Dermis microvascular lymphatic vessel endothelial cell (primary cell): ENCODE measurements around the gene PSMC1. TPM values are rescaled to one million over a fixed set of nuclear protein-coding genes. Genes with fewer than 3 reads are reported as not detected.
"Not testable (repeated sequence)": the region's sequence is repeated elsewhere in the genome, so short reads cannot be mapped to it uniquely, and the experiment has no call there.

Experiments
- DNase-seq, 2 donors: peaks; one replicate each; pipeline versions ENCODE4 v3.0.0 to v3.0.0-alpha.2; 2010; ENCODE audit warnings: low read depth in 2 of 2
- total RNA-seq: library from RNA; depleted of rRNA; stranded (reverse); fragments of >200 nt; gene quantifications from 2 replicates; pipeline ENCODE4 v1.2.1, GENCODE V29; 2014

PSMC1 gene
- 75.9 and 84.2 TPM in 2 replicates for total RNA-seq

- peak; percentile 88 to 94 for DNase-seq
These were observed at the start of gene PSMC1 for GRCh38 chr14:90256354-90257131. PSMC1 (plus strand) TSS chr14:90256553; CDS start chr14:90256598, 45 bp downstream.

- DNase-seq = no peak
These were observed 43.1 kb upstream of the PSMC1 start for GRCh38 chr14:90213099-90213748.

- no peak for DNase-seq
These were observed 27.9 kb upstream of the PSMC1 start for GRCh38 chr14:90228478-90228877.

- not testable (repeated sequence) for DNase-seq
These were observed 26.4 kb upstream of the PSMC1 start for GRCh38 chr14:90229942-90230341.

GRCh38 chr14:90235179-90235976 is 21.0 kb upstream of the PSMC1 start:
- peak in 1 of 2 donors; percentile 70 for DNase-seq

- DNase-seq = peak in 1 of 2 donors; percentile 23
These were observed 17.2 kb upstream of the PSMC1 start for GRCh38 chr14:90239139-90239538.

- DNase-seq = no peak
These were observed 13.9 kb upstream of the PSMC1 start for GRCh38 chr14:90242444-90242843.

GRCh38 chr14:90246936-90247335 is 9.4 kb upstream of the PSMC1 start:
- no peak for DNase-seq

- not testable (repeated sequence) for DNase-seq
These were observed 8.9 kb upstream of the PSMC1 start for GRCh38 chr14:90247441-90247840.

GRCh38 chr14:90248594-90248993 is 7.8 kb upstream of the PSMC1 start:
- DNase-seq = no peak

GRCh38 chr14:90253826-90254225 is 2.5 kb upstream of the PSMC1 start:
- no peak for DNase-seq

GRCh38 chr14:90255871-90256270 is 482 bp upstream of the PSMC1 start:
- DNase-seq = no peak

GRCh38 chr14:90263748-90264449 is 7.5 kb downstream of the PSMC1 start:
- DNase-seq = no peak

GRCh38 chr14:90266441-90267154 is 10.2 kb downstream of the PSMC1 start:
- no peak for DNase-seq

- DNase-seq = no peak
These were observed 12.1 kb downstream of the PSMC1 start for GRCh38 chr14:90268420-90268819.

GRCh38 chr14:90272523-90272922 is 16.2 kb downstream of the PSMC1 start:
- DNase-seq = peak; percentile 55

GRCh38 chr14:90273532-90273931 is 17.2 kb downstream of the PSMC1 start:
- peak in 1 of 2 donors; percentile 45 for DNase-seq

GRCh38 chr14:90274019-90274418 is 17.7 kb downstream of the PSMC1 start:
- DNase-seq = no peak

- peak in 1 of 2 donors; percentile 91 for DNase-seq
These were observed 18.6 kb downstream of the PSMC1 start for GRCh38 chr14:90274808-90275457.

- no peak for DNase-seq
These were observed 19.1 kb downstream of the PSMC1 start for GRCh38 chr14:90275458-90275814.
